ENCODE data around the gene PDGFB. TPM values are rescaled to one million over a fixed set of nuclear protein-coding genes. Genes with fewer than 3 reads are reported as not detected.
A peak's percentile ranks its signal among the peaks of the same experiment; 100 is the strongest.

PDGFB gene
- total and polyA plus RNA-seq, 8 donors, result 1.2 to 58.5 (median 3.9) TPM

GRCh38 chr22:39239561-39240423 is 5.0 kb downstream of the PDGFB start:
- H3K36me3 ChIP-seq, result no peaks in the 10 kb centered on the region
- H3K27ac ChIP-seq, result peak overlapping the region; percentile 78 to 86 (median 84)
- peak; percentile 94 to 96 for DNase-seq
- peak overlapping the region in 2 of 4 donors; percentile 3 to 24 for H3K4me3 ChIP-seq
- H3K27me3 ChIP-seq, result peaks cover 0 to 82% (median 24%) of the 10 kb centered on the region in 3 donors
- H3K9me3 ChIP-seq, result no peaks in the 10 kb centered on the region
- peaks cover 96 to 99% (median 98%) of the 10 kb centered on the region in 4 donors for H3K4me1 ChIP-seq
- WGBS, 5 donors, result 29 to 54% (median 31%) methylated on average over 20 of the region's 20 CpGs
- intact Hi-C loops (cut with DNase I; ENCODE audit: low total_unique reads), result loop anchor here (5.0 kb wide), 1 partner anchor 73 kb away; no protein-coding TSS in a partner anchor
- TF ChIP-seq, protein P1, sequence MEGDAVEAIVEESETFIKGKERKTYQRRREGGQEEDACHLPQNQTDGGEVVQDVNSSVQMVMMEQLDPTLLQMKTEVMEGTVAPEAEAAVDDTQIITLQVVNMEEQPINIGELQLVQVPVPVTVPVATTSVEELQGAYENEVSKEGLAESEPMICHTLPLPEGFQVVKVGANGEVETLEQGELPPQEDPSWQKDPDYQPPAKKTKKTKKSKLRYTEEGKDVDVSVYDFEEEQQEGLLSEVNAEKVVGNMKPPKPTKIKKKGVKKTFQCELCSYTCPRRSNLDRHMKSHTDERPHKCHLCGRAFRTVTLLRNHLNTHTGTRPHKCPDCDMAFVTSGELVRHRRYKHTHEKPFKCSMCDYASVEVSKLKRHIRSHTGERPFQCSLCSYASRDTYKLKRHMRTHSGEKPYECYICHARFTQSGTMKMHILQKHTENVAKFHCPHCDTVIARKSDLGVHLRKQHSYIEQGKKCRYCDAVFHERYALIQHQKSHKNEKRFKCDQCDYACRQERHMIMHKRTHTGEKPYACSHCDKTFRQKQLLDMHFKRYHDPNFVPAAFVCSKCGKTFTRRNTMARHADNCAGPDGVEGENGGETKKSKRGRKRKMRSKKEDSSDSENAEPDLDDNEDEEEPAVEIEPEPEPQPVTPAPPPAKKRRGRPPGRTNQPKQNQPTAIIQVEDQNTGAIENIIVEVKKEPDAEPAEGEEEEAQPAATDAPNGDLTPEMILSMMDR (IDR thresholded peaks at IDR 0.05), result no peak
- TF ChIP-seq POLR2AphosphoS5 (IDR thresholded peaks at IDR 0.05), result peak in 2 of 3 donors; percentile 79 to 86

DNA sequence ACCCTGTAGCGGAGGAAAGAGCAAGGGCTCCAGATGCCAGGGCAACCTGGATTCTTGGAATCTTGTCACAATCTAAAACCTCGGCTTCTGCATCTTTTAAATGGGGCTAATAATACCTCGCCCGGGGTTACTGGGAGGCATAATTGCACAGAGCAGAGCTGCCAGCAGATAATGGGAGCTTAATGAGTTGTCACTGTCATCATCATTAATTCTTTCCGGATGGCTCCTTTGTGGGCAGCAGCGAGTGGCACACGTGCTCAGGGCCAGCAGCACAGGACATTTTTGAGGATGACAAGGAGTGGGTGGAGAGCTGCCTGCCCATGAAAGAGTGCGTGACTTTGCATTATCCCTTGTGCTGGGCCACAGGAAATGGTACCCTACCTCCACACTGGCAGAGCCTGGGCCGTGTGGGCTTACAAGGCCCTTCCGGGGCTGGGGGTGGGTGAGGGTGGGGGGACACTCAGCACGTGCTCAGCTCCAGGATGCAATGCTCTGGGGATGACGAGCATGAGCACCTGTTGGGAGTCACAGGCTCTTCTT is 5.7 kb downstream of the PDGFB start:
- Histone ChIP-seq H3K27ac (peak overlapping the region; percentile 33 to 86 (median 84)), H3K4me1 (peaks cover 96 to 100% (median 97%) of the 10 kb centered on the region in 4 donors)

GRCh38 chr22:39238561-39238960 is 6.2 kb downstream of the PDGFB start:
- no peak for TF ChIP-seq EP300 (IDR thresholded peaks at IDR 0.05)
- TF ChIP-seq, protein P1 (IDR thresholded peaks at IDR 0.05), result no peak
- no peak for TF ChIP-seq POLR2A (IDR thresholded peaks at IDR 0.05)
- TF ChIP-seq POLR2AphosphoS5 (IDR thresholded peaks at IDR 0.05), result no peak
- intact Hi-C loops (cut with DNase I; ENCODE audit: low total_unique reads), result loop anchor here (5.0 kb wide), 1 partner anchor 74 kb away; no protein-coding TSS in a partner anchor
- Histone ChIP-seq H3K4me3 (no peak overlapping the region), H3K36me3 (peaks cover 0 to under 1% (median 0%) of the 10 kb centered on the region in 4 donors), H3K27ac (peak overlapping the region in 3 of 5 donors; percentile 71 to 86 (median 78)), H3K4me1 (peaks cover 92 to 100% (median 95%) of the 10 kb centered on the region in 4 donors), H3K9me3 (no peaks in the 10 kb centered on the region), H3K27me3 (peaks cover 0 to 81% (median 18%) of the 10 kb centered on the region in 3 donors)
- DNase-seq, result no peak
- WGBS, 5 donors, result 74 to 86% (median 84%) methylated on average over 6 to 8 of the region's 8 CpGs

More for the DNA sequence above, 5.7 kb downstream of the PDGFB start:
- no peaks in the 10 kb centered on the region for H3K9me3 ChIP-seq
- WGBS, 5 donors, result 47 to 71% (median 50%) methylated on average over 7 to 12 of the region's 12 CpGs
- intact Hi-C loops (cut with DNase I; ENCODE audit: low total_unique reads), result loop anchor here (5.0 kb wide), 1 partner anchor 73 kb away; no protein-coding TSS in a partner anchor
- H3K27me3 ChIP-seq, result peaks cover 0 to 81% (median 23%) of the 10 kb centered on the region in 3 donors
- H3K4me3 ChIP-seq, result no peak overlapping the region
- TF ChIP-seq, protein P1 (IDR thresholded peaks at IDR 0.05), result no peak
- no peak for TF ChIP-seq POLR2A (IDR thresholded peaks at IDR 0.05)
- no peak for TF ChIP-seq EP300 (IDR thresholded peaks at IDR 0.05)
- no peak for TF ChIP-seq POLR2AphosphoS5 (IDR thresholded peaks at IDR 0.05)
- no peaks in the 10 kb centered on the region for H3K36me3 ChIP-seq
- no peak for DNase-seq

DNA sequence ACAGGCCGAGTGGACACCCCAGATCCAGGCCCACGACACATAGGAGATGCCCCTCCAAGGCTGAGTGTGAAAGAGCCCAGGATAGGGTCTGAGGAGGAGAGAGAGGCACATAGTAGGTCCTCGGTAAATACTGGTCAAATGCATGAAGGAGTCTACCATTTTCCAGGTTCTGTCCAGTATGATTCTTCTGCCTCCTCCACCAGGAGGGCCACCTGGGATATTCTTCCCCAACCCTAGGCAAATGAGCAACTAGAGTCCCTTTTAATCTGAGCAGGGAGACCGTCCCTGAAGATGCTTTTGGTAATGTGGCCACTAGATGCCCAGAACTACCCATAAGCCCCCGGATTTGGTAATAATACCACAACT is 6.7 kb downstream of the PDGFB start:
- TF ChIP-seq EP300 (IDR thresholded peaks at IDR 0.05) (no peak), POLR2AphosphoS5 (IDR thresholded peaks at IDR 0.05) (no peak), POLR2A (IDR thresholded peaks at IDR 0.05) (no peak)
- TF ChIP-seq, protein P1 (IDR thresholded peaks at IDR 0.05), result no peak
- no peaks in the 10 kb centered on the region for H3K9me3 ChIP-seq
- intact Hi-C loops (cut with DNase I; ENCODE audit: low total_unique reads), result loop anchor here (5.0 kb wide), 1 partner anchor 74 kb away; no protein-coding TSS in a partner anchor
- peak overlapping the region; percentile 37 to 86 (median 70) for H3K27ac ChIP-seq
- WGBS, 5 donors, result 68 to 82% (median 73%) methylated on average over 5 of the region's 5 CpGs
- H3K4me3 ChIP-seq, result no peak overlapping the region
- H3K4me1 ChIP-seq, result peaks cover 87 to 99% (median 93%) of the 10 kb centered on the region in 4 donors
- no peak for DNase-seq
- H3K36me3 ChIP-seq, result peaks cover 0 to 4% (median 0%) of the 10 kb centered on the region in 4 donors
- peaks cover 0 to 81% (median 13%) of the 10 kb centered on the region in 3 donors for H3K27me3 ChIP-seq
